GM12891 (cell line): ENCODE data around the gene HNRNPH3.
"Not testable (repeated sequence)": the region's sequence is repeated elsewhere in the genome, so short reads cannot be mapped to it uniquely, and the experiment has no call there.

Experiments
- DNase-seq: peaks from one replicate; pipeline ENCODE4 v3.0.0; 2011; ENCODE audit warnings: low spot score; ENCODE audit not compliant: insufficient read length
- FAIRE-seq: peaks from 2 replicates; lab custom pipeline; 2011; peaks lifted over from hg19 to GRCh38; lab: Jason Lieb, UNC
- PAX5 ChIP-seq: IDR thresholded peaks from 2 replicates; pipeline ENCODE4 v1.6.1; 2011; ENCODE audit warnings: low read length, moderate library complexity, mild to moderate bottlenecking; ENCODE audit not compliant: insufficient read depth, severe bottlenecking
- POLR2A ChIP-seq: IDR thresholded peaks from 2 replicates; pipeline ENCODE4 v1.6.1; 2011; ENCODE audit warnings: low read depth, low read length, control low read depth
- POLR2AphosphoS5 ChIP-seq: IDR thresholded peaks from 2 replicates; pipeline ENCODE4 v1.6.1; 2011; ENCODE audit warnings: low read depth, low read length, control low read depth
- POU2F2 ChIP-seq: IDR thresholded peaks from 2 replicates; pipeline ENCODE4 v1.6.1; 2011; ENCODE audit warnings: low read depth, mild to moderate bottlenecking, control low read depth, low read length, moderate library complexity
- SPI1 ChIP-seq: IDR thresholded peaks from 2 replicates; pipeline ENCODE4 v1.6.1; 2011; ENCODE audit warnings: low read depth, low read length, control low read depth
- TAF1 ChIP-seq: IDR thresholded peaks from 2 replicates; pipeline ENCODE4 v1.6.1; 2011; ENCODE audit warnings: low read depth, low read length, control low read depth

The HNRNPH3 gene

DNA sequence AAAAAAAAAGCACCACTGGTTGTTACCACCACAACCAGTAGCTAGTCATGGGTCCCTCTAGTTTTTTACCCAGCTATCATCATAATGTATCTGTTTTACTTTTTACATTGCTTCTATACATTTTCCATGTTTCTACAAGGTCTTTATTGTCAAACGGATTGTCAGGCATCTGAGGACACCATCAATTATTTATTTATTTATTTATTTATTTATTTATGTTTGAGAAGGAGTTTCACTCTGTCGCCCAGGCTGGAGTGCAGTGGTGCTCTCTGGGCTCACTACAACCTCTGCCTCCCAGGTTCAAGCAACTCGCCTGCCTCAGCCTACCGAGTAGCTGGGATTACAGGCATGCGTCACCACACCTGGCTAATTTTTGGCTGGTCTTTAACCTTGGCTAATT lies 29.0 kb upstream of the HNRNPH3 start:
- DNase-seq, result no peak
- FAIRE-seq, result no peak
- TF ChIP-seq TAF1, result no peak
- TF ChIP-seq SPI1, result no peak
- TF ChIP-seq PAX5, result no peak
- no peak for TF ChIP-seq POU2F2
- TF ChIP-seq POLR2AphosphoS5, result no peak
- no peak for TF ChIP-seq POLR2A

DNA sequence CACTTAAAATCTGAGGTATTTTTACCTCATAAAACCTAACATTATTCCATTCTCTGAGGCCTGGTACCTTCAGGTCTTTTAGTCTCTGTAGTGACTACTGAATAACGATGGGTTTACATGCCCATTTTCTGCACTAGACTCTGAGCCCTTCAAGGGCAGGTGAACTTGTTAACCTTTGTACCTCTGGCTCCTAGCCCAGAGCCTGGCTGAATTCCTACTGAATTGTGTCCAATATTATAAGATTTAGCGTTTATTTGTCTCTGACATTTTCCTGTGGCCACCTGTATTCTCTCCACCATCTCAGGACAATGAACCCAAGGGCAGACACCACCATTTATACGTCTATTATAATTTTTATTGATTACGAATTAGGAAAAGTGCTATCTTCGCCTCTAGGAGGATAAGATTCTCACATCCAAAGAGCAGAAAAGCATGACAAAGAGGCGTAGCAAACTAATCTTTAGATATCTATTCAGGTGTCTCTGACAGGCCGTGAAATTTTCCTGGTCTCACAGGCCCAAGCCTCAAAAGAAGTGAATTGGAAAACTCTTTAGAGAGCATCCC lies 27.9 kb upstream of the HNRNPH3 start:
- DNase-seq (no peak), FAIRE-seq (no peak)
- TF ChIP-seq TAF1 (no peak), PAX5 (no peak), SPI1 (no peak), POLR2AphosphoS5 (no peak), POU2F2 (no peak), POLR2A (no peak)

DNA sequence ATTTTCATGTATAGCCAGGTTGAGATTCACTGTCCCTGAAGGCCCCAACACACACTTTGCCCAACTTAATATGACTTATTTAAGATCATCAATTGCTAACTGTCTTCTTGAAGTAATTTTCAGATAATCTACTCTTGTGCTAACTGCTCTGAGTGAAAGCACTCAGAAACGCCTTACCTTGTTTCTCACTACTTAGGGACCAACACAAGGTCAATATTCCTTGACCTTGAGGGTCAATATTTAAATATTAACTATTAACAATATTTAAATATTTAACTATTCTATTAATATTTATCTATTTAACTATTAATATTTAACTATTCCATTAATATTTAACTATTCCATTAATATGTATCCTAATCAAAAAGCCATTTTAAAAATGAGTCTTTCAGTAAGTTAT lies 26.0 kb upstream of the HNRNPH3 start:
- FAIRE-seq (no peak), DNase-seq (no peak)
- TF ChIP-seq POLR2A (no peak), POLR2AphosphoS5 (no peak), PAX5 (no peak), TAF1 (no peak), POU2F2 (no peak), SPI1 (no peak)

- no peak for TF ChIP-seq POLR2AphosphoS5
- TF ChIP-seq POU2F2, result no peak
- no peak for TF ChIP-seq TAF1
- no peak for TF ChIP-seq PAX5
- TF ChIP-seq SPI1, result no peak
- TF ChIP-seq POLR2A, result no peak
- FAIRE-seq, result no peak
Observed at GRCh38 chr10:68310531-68310930, 21.3 kb upstream of the HNRNPH3 start.

DNA sequence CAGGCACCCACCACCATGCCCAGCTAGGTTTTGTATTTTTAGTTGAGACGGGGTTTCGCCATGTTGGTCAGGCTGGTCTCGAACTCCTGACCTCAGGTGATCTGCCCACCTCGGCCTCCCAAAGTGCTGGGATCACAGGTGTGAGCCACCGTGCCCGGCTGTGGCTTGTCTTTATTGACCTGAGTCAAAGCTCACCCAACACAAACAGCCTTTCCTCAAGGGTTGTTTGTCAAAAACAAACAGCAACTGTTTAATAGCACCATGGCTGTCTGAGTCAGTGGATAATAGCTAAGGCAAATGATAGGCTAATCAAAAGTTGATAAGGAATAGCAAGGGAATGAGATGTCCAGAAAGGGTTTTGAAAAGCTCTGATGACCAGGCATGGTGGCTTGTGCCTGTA lies 16.9 kb upstream of the HNRNPH3 start:
- DNase-seq, FAIRE-seq: not testable (repeated sequence)

More at GRCh38 chr10:68310531-68310930, 21.3 kb upstream of the HNRNPH3 start:
- DNase-seq, result no peak

- no peak for TF ChIP-seq PAX5
- TF ChIP-seq POU2F2, result no peak
- TF ChIP-seq SPI1, result no peak
- TF ChIP-seq POLR2AphosphoS5, result no peak
- DNase-seq (no peak), FAIRE-seq (no peak)
Observed at GRCh38 chr10:68315582-68315981, 16.3 kb upstream of the HNRNPH3 start.

DNA sequence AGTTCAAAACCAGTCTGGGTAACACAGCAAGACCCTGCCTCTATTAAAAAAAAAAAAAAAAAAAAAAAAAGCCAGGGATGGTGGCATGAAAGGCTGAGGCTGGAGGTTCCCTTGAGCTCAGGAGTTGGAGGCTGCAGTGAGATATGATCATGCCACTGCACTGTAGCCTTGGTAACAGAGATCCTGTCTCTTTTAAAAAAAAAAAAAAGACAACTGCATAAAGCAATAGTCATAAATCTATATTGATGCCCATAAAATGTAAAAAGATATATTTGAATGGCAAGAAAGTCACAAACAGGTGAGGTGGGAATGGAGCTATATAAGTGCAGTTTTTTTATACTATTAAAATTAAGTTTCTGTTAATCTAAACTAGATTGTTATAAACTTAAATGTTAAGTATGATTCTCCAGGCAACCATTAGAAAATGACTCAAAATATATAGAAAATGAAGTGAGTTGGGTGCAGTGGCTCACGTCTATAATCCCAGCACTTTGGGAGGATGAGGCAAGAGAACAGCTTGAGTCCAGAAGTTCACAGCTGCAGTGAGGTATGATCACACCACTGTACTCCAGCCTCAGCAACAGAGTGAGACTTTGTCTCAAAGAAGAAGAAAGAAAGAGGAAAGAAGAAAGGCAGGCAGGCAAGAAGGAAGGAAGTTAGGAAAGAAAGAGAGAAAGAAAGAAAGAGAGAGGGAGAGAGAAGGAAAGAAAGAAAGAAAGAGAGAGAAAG lies 13.4 kb upstream of the HNRNPH3 start:
- FAIRE-seq (no peak), DNase-seq (no peak)
- no peak for TF ChIP-seq SPI1
- TF ChIP-seq PAX5, result no peak
- TF ChIP-seq POLR2AphosphoS5, result no peak
- TF ChIP-seq POLR2A, result no peak
- TF ChIP-seq TAF1, result no peak
- TF ChIP-seq POU2F2, result no peak

- DNase-seq, FAIRE-seq: not testable (repeated sequence)
Observed at GRCh38 chr10:68324396-68324795, 7.5 kb upstream of the HNRNPH3 start.

DNA sequence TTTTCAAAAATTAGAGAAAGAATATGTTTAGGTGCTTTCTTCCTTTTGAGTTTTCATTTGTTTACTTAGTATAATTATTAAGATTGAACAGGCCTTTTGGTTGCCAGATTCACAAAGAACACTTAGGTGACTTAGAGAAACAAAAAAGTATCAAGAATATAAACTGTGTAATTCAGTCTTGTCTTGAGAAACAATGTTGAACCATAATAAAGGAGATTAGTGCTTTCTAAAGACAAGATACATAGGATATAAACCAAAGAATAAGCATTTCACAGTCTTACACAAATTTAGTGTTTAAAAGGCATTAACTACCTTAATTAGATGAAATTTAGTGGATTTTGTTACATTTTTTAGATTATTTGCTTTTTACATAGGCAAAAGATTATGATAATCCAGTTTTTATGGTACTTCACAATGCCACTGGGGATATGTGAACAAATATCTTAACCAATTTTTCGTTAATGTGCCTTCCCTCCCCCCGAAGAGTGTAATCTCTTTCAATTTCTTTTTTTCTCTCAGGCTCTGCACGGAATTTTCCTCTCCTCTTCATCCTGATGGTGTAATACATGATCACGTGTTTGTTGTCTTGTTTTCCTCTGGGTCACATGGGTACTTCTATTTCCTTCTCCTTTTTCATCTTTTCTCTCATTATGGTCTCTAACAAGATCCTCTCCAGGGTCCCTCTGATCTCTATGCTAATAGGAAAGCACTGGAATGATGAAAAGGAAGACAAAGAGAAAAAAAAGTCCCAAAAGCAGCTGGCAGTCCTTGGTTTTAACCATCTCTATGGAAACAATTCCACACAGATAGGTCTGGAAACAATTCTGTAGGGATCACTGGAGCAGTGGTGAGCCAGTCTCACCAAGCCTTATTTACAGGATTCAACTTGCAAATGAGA lies 3.7 kb upstream of the HNRNPH3 start:
- no peak for TF ChIP-seq POLR2A
- TF ChIP-seq TAF1, result no peak
- no peak for TF ChIP-seq SPI1
- TF ChIP-seq PAX5, result no peak
- TF ChIP-seq POU2F2, result no peak
- TF ChIP-seq POLR2AphosphoS5, result no peak
- FAIRE-seq, result no peak
- DNase-seq, result no peak

DNA sequence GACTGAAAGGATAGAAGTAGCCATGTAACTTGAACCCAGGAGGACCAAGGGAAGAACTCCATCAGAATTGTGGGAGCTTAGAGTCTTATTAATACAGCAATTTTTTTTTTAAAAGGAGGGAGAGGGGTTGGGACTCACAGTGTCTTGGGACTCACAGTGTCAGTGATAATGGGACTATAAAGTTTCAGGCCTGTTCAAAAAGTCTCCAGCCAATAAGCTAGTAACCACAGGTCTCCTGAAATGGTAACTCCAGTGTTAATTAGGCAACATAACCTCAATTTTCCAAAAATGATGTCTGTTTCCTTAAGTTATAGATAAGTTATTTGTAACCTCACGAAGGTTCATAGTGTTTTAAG lies 2.4 kb upstream of the HNRNPH3 start:
- FAIRE-seq (no peak), DNase-seq (no peak)
- TF ChIP-seq POLR2AphosphoS5 (no peak), POLR2A (no peak), TAF1 (no peak), SPI1 (no peak), PAX5 (no peak)
